Loucy (cell line): ENCODE data around the gene SNRNP200.

Experiments
- EZH2phosphoT487 ChIP-seq: fragments of 200-600 bp; IDR thresholded peaks from 2 replicates; pipeline ENCODE4 v1.6.1; 2018; ENCODE audit warnings: antibody characterized with exemption, mild to moderate bottlenecking, moderate library complexity, borderline replicate concordance
- TF ChIP-seq, protein P1 (sequence below): fragments of 200-600 bp; sonication (generic); conservative IDR thresholded peaks from 2 replicates; pipeline ENCODE4 v1.5.1; 2014; ENCODE audit warnings: mild to moderate bottlenecking, antibody characterized with exemption, low read length

DNA sequence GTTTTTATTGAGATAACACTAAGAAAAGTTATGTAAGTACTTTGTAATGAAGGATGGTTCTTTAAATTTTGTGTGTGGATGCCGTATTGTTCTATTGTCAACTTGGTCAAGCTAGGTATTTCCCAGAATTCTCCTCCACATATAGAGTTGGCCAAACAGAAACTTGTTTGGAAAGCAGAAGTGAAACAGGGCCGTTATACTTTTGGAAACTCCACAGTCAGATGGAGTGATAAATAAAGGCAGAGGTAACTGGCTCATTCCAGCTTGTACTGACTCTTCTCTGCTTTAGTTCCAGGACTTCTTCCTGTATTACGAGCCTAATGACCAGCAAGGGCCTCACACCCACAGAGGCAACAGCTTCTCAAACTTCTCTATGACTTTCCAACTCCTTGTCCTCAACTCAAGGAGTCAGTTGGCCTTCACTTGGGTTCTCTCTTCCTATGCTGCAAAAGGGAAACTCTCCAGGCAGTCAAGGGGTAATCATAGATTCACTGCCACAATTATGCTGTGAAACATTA lies 80.3 kb downstream of the SNRNP200 start:
- TF ChIP-seq, protein P1, sequence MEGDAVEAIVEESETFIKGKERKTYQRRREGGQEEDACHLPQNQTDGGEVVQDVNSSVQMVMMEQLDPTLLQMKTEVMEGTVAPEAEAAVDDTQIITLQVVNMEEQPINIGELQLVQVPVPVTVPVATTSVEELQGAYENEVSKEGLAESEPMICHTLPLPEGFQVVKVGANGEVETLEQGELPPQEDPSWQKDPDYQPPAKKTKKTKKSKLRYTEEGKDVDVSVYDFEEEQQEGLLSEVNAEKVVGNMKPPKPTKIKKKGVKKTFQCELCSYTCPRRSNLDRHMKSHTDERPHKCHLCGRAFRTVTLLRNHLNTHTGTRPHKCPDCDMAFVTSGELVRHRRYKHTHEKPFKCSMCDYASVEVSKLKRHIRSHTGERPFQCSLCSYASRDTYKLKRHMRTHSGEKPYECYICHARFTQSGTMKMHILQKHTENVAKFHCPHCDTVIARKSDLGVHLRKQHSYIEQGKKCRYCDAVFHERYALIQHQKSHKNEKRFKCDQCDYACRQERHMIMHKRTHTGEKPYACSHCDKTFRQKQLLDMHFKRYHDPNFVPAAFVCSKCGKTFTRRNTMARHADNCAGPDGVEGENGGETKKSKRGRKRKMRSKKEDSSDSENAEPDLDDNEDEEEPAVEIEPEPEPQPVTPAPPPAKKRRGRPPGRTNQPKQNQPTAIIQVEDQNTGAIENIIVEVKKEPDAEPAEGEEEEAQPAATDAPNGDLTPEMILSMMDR = no peak
- no peak for TF ChIP-seq EZH2phosphoT487
